K562 (cell line): Measurements from ENCODE around the gene BNC2. TPM values are rescaled to one million over a fixed set of nuclear protein-coding genes. Genes with fewer than 3 reads are reported as not detected.
"Not testable (repeated sequence)": the region's sequence is repeated elsewhere in the genome, so short reads cannot be mapped to it uniquely, and the experiment has no call there.

Source experiments
- ATAC-seq: fragments of 200-7000 bp; cut with Tn5 transposase; 3 replicates; pipeline ENCODE4 v1.9.1; 2020; ENCODE audit warnings: moderate library complexity
- BruUV-seq: library from RNA; stranded (reverse); fragments of 400-500 nt; replicated peaks from 2 replicates; lab custom pipeline; 2021; lab: Mats Ljungman, UMichigan
- CTCF ChIA-PET: fragments of 300-600 bp; formaldehyde crosslinking; extraction: SDS; loops from one replicate; lab custom pipeline; 2021; ENCODE audit warnings: low intra/inter-chr PET ratio; lab: Yijun Ruan, JAX
- POLR2A ChIA-PET: fragments of 300-600, 350-650 bp; sonication (Branson Sonifier 250); formaldehyde crosslinking; extraction: SDS; loops from one replicate; lab custom pipeline; 2021; ENCODE audit warnings: antibody characterized with exemption, inconsistent platforms; lab: Yijun Ruan, JAX
- DNase-seq, 4 experiments: peaks; one replicate each; pipeline versions ENCODE4 v3.0.0 to v3.0.0-alpha.2; 2011 to 2018; ENCODE audit warnings: low spot score in 3 of 4, mixed read lengths in 3 of 4; ENCODE audit errors: extremely low read depth in 1 of 4
- FAIRE-seq: peaks from 2 replicates; lab custom pipeline; 2011; peaks lifted over from hg19 to GRCh38; lab: Jason Lieb, UNC
- H2AFZ ChIP-seq: 2 replicates; pipeline ENCODE4 v1.6.0; 2011; ENCODE audit warnings: low read depth, low read length, control low read depth, inconsistent platforms
- H3K27ac ChIP-seq: fragments of 200-600 bp; 3 replicates; pipeline ENCODE4 v1.8.0; 2011; ENCODE audit warnings: low read depth, mild to moderate bottlenecking, control low read depth, inconsistent platforms, low read length, moderate library complexity, mixed read lengths; ENCODE audit errors: extremely low read depth
- H3K27me3 ChIP-seq, 2 experiments: fragments of 300-600 bp in 1 of 2; 2 replicates in 1 of 2; 3 replicates in 1 of 2; pipeline versions ENCODE4 v1.6.0 to v1.8.0; 2011; ENCODE audit warnings: inconsistent platforms in 2 of 2, low read length in 2 of 2, mild to moderate bottlenecking in 1 of 2, mixed read lengths in 1 of 2, moderate library complexity in 1 of 2; ENCODE audit not compliant: control insufficient read depth in 2 of 2, insufficient read depth in 2 of 2
- H3K36me3 ChIP-seq: fragments of 300-600 bp; 3 replicates; pipeline ENCODE4 v1.8.0; 2011; ENCODE audit warnings: mild to moderate bottlenecking, low read length, inconsistent platforms; ENCODE audit not compliant: control insufficient read depth, insufficient read depth
- H3K4me1 ChIP-seq, 2 experiments: fragments of 200-600 bp in 1 of 2; replicated peaks in 1 of 2; 2 replicates in 1 of 2; 3 replicates in 1 of 2; pipeline versions ENCODE4 v1.5.1 to v1.8.0; 2011; ENCODE audit warnings: inconsistent platforms in 2 of 2, low read length in 2 of 2, mild to moderate bottlenecking in 1 of 2, mixed read lengths in 1 of 2, moderate library complexity in 1 of 2; ENCODE audit not compliant: control insufficient read depth in 2 of 2, insufficient read depth in 2 of 2
- H3K4me2 ChIP-seq: 2 replicates; pipeline ENCODE4 v1.6.1; 2011; ENCODE audit warnings: low read length, control low read depth, inconsistent platforms, mixed read lengths; ENCODE audit not compliant: insufficient read depth
- H3K4me3 ChIP-seq: fragments of 200-600 bp; sonication (generic), shearing (Covaris generic); 2 replicates; pipeline ENCODE4 v1.5.1; 2016; ENCODE audit warnings: control low read depth, inconsistent platforms
- H3K79me2 ChIP-seq: fragments of 200-600 bp; 3 replicates; pipeline ENCODE4 v1.8.0; 2011; ENCODE audit warnings: low read length, inconsistent platforms; ENCODE audit not compliant: control insufficient read depth, insufficient read depth
- H3K9ac ChIP-seq, 2 experiments: 2 replicates each; pipeline versions ENCODE4 v1.6.0 to v1.6.1; 2011; ENCODE audit warnings: low read depth in 2 of 2, low read length in 2 of 2, control low read depth in 1 of 2, inconsistent platforms in 1 of 2, mild to moderate bottlenecking in 1 of 2, mixed read lengths in 1 of 2; ENCODE audit not compliant: insufficient read depth in 1 of 2
- H3K9me1 ChIP-seq: one replicate; pipeline ENCODE4 v1.6.0; 2011; ENCODE audit warnings: inconsistent platforms, mild to moderate bottlenecking, low read length, moderate library complexity; ENCODE audit not compliant: control insufficient read depth, insufficient read depth
- H3K9me3 ChIP-seq: replicated peaks from 2 replicates; pipeline ENCODE4 v1.5.1; 2011; ENCODE audit warnings: low read depth, low read length, inconsistent platforms; ENCODE audit not compliant: control insufficient read depth, insufficient read depth
- H4K20me1 ChIP-seq: replicated peaks from 2 replicates; pipeline ENCODE4 v1.6.1; 2011; ENCODE audit warnings: low read length, inconsistent platforms, mixed read lengths; ENCODE audit not compliant: control insufficient read depth, insufficient read depth
- ATF1 ChIP-seq, 2 experiments: fragments of 450-650 bp in 1 of 2; IDR thresholded peaks; 2 replicates each; pipeline ENCODE4 v1.6.1; 2016; ENCODE audit warnings: missing compliant biosample characterization in 1 of 2, missing genetic modification characterization in 1 of 2
- BHLHE40 ChIP-seq: IDR thresholded peaks from 2 replicates; pipeline ENCODE4 v1.6.1; 2011; ENCODE audit warnings: low read length, improper control_type of control experiment
- CHD2 ChIP-seq: IDR thresholded peaks from 2 replicates; pipeline ENCODE4 v1.6.1; 2011; ENCODE audit warnings: low read depth, low read length
- GATAD2A ChIP-seq: fragments of 450-650 bp; IDR thresholded peaks from 2 replicates; pipeline ENCODE4 v1.6.1; 2017
- GTF2E2 ChIP-seq: fragments of 200-800 bp; sonication (Bioruptor generic); IDR thresholded peaks from 2 replicates; pipeline ENCODE4 v1.6.1; 2016; ENCODE audit warnings: missing genetic modification characterization, missing compliant biosample characterization
- MCM7 ChIP-seq, 2 experiments: fragments of 450-650 bp; IDR thresholded peaks; 2 replicates each; pipeline ENCODE4 v1.6.1; 2016 to 2018
- RBM22 ChIP-seq: fragments of 200-400 bp; formaldehyde crosslinking; IDR thresholded peaks from 2 replicates; pipeline ENCODE4 v1.6.1; 2018; ENCODE audit warnings: low read length, low read depth; ENCODE audit not compliant: poor library complexity, severe bottlenecking
- STAG1 ChIP-seq: sonication (generic); formaldehyde crosslinking; IDR thresholded peaks from 2 replicates; pipeline ENCODE4 v1.5.0; 2020; ENCODE audit warnings: missing genetic modification reagents, borderline replicate concordance
- XRCC4 ChIP-seq: IDR thresholded peaks from one replicate; pipeline ENCODE4 v1.6.1; 2011; ENCODE audit not compliant: insufficient read depth, insufficient read length; ENCODE audit errors: extremely low read depth
- ZNF444 ChIP-seq: fragments of 250-450 bp; sonication (Bioruptor Pico); IDR thresholded peaks from 2 replicates; pipeline ENCODE4 v1.4.0; 2020; ENCODE audit warnings: mild to moderate bottlenecking, moderate library complexity
- ZSCAN29 ChIP-seq: fragments of 450-650 bp; IDR thresholded peaks from 2 replicates; pipeline ENCODE4 v1.6.1; 2017
- WGBS: fragments of 100-300 bp; shearing (Covaris generic); methylation state at CpG from one replicate; pipeline ENCODE4 v1.1.6; 2016; ENCODE audit warnings: low coverage, mixed read lengths; ENCODE audit not compliant: insufficient coverage; ENCODE audit errors: missing lambda C conversion rate; 5-methylcytosine and 5-hydroxymethylcytosine counted together
- in situ Hi-C: fragments of 300-500 bp; cut with MboI; formaldehyde crosslinking; loops from 4 replicates; pipeline ENCODE4 v1.15.0; 2018; ENCODE audit warnings: inconsistent platforms, mixed read lengths
- intact Hi-C: fragments of 100-400 bp; cut with micrococcal nuclease; formaldehyde crosslinking; loops from 2 replicates; pipeline ENCODE4 v1.14.2; 2022
- polyA plus RNA-seq, 8 experiments: library from polyadenylated mRNA; depleted of rRNA in 4 of 8; stranded (reverse) in 5 of 8; unstranded in 3 of 8; fragments of >200 nt; fragmentation: Nextera tagmentation in 2 of 8; fragmentation: Illumina TruSeq in 1 of 8; extraction: Ambion mirVana in 2 of 8; extraction: Trizol in 1 of 8; gene quantifications; 2 replicates each; pipeline versions ENCODE4 v1.2.1 to v1.2.3, GENCODE V29; 2011 to 2014; ENCODE audit warnings: inconsistent platforms in 1 of 8, missing spikeins in 1 of 8
- total RNA-seq, 7 experiments: library from RNA; depleted of rRNA in 6 of 7; stranded (reverse); fragments of >200 nt in 6 of 7; fragmentation: Illumina TruSeq in 2 of 7; extraction: Trizol in 2 of 7; gene quantifications; 2 replicates each; pipeline versions ENCODE4 v1.2.1 to v1.2.3, GENCODE V29; 2011 to 2021; ENCODE audit warnings: low replicate concordance in 1 of 7
- TF ChIP-seq, protein P1 (sequence below): fragments of 250-450 bp; sonication (Bioruptor Pico); IDR thresholded peaks from 2 replicates; pipeline ENCODE4 v1.4.0; 2020
- TF ChIP-seq, protein P2 (sequence below): IDR thresholded peaks from 2 replicates; pipeline ENCODE4 v1.6.1; 2014; ENCODE audit warnings: antibody characterized with exemption

The BNC2 gene
- total and polyA plus RNA-seq, 9 of the 15 experiments (the other 6 are each of a cell fraction or from before 2014, with no cell fraction given) = not detected

DNA sequence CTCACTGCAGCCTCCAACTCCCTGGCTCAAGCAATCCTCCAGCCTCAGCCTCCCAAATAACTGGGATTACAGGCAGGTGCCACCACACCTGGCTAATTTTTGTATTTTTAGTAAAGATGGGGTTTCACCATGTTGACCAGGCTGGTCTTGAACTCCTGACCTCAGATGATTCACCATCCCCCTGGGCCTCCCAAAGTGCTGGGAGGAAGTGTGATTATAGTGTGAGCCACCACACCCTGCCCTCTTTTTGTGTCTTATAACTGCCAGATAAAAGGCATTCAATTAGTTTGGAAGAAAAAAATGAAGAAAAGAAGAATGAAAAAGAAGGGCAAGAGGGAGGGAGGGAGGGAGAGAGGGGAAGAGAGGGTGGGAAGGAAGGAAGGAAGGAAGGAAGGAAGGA, 37.7 kb upstream of the BNC2 start:
- H3K4me2 ChIP-seq, H3K27me3 ChIP-seq, H3K9me3 ChIP-seq, H3K27ac ChIP-seq, BruUV-seq, H3K36me3 ChIP-seq, H3K9ac ChIP-seq, in situ Hi-C loops, H4K20me1 ChIP-seq, intact Hi-C loops, H2AFZ ChIP-seq, ATAC-seq, H3K4me1 ChIP-seq, H3K9me1 ChIP-seq, FAIRE-seq, H3K79me2 ChIP-seq, CTCF ChIA-PET, H3K4me3 ChIP-seq, DNase-seq, POLR2A ChIA-PET: not testable (repeated sequence)

DNA sequence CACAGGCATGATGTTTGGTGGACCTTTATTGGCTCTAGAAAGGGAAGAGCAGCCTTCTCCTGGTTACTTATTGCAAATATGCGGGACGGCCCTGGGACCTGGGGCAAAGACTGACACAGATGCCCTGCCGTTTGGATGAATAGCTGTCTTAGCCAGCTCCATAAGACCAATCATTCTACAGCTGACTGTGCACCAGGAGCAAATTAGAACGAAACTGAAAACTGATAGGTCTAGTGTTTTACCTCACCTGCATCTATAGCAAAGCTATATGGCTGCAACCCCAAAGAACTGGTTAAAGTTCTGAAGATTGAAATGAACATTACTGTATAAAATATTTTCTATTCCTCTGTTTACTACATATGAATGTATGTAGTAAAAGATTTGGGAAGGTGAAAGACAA, 34.2 kb upstream of the BNC2 start:
- WGBS = 0% methylated on average over 4 of the region's 4 CpGs
- H3K4me2 ChIP-seq = no peak overlapping the region
- no peaks in the 10 kb centered on the region for H4K20me1 ChIP-seq
- H3K9ac ChIP-seq = no peak overlapping the region
- no peak overlapping the region for H3K4me3 ChIP-seq
- intact Hi-C loops (no loop called here), in situ Hi-C loops (no loop called here)
- no peak for ATAC-seq
- H3K27ac ChIP-seq = no peak overlapping the region
- TF ChIP-seq, protein P1, sequence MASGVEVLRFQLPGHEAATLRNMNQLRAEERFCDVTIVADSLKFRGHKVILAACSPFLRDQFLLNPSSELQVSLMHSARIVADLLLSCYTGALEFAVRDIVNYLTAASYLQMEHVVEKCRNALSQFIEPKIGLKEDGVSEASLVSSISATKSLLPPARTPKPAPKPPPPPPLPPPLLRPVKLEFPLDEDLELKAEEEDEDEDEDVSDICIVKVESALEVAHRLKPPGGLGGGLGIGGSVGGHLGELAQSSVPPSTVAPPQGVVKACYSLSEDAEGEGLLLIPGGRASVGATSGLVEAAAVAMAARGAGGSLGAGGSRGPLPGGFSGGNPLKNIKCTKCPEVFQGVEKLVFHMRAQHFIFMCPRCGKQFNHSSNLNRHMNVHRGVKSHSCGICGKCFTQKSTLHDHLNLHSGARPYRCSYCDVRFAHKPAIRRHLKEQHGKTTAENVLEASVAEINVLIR (CRISPR knock-in tag) = no peak
- no peak for TF ChIP-seq MCM7 (IDR thresholded peaks at IDR 0.05)
- TF ChIP-seq XRCC4 = no peak
- TF ChIP-seq GTF2E2 (tag) = no peak
- TF ChIP-seq ATF1 (CRISPR knock-in tag; IDR thresholded peaks at IDR 0.05) = no peak
- no peak for TF ChIP-seq ATF1 (tag; IDR thresholded peaks at IDR 0.05)
- TF ChIP-seq STAG1 (CRISPR knock-in tag) = no peak
- TF ChIP-seq RBM22 = no peak
- TF ChIP-seq CHD2 = no peak
- TF ChIP-seq ZSCAN29 = no peak
- no peak for TF ChIP-seq BHLHE40
- no peak for TF ChIP-seq ZNF444 (CRISPR knock-in tag)
- TF ChIP-seq, protein P2, sequence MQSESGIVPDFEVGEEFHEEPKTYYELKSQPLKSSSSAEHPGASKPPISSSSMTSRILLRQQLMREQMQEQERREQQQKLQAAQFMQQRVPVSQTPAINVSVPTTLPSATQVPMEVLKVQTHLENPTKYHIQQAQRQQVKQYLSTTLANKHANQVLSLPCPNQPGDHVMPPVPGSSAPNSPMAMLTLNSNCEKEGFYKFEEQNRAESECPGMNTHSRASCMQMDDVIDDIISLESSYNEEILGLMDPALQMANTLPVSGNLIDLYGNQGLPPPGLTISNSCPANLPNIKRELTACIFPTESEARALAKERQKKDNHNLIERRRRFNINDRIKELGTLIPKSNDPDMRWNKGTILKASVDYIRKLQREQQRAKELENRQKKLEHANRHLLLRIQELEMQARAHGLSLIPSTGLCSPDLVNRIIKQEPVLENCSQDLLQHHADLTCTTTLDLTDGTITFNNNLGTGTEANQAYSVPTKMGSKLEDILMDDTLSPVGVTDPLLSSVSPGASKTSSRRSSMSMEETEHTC = no peak
- no peak for TF ChIP-seq GATAD2A
- H3K79me2 ChIP-seq = no peaks in the 10 kb centered on the region
- H3K9me1 ChIP-seq = no peaks in the 10 kb centered on the region
- H3K9me3 ChIP-seq = no peaks in the 10 kb centered on the region
- no TSS peak for BruUV-seq
- H3K27me3 ChIP-seq = no peaks in the 10 kb centered on the region
- H2AFZ ChIP-seq = no peak overlapping the region
- H3K36me3 ChIP-seq = no peaks in the 10 kb centered on the region
- DNase-seq = no peak
- ChIA-PET POLR2A (no interaction called here), CTCF (no interaction called here)
- no peak for FAIRE-seq
- no peaks in the 10 kb centered on the region for H3K4me1 ChIP-seq
